ENCODE measurements around the gene PRDM11. TPM values are rescaled to one million over a fixed set of nuclear protein-coding genes. Genes with fewer than 3 reads are reported as not detected.
"Not testable (repeated sequence)": the region's sequence is repeated elsewhere in the genome, so short reads cannot be mapped to it uniquely, and the experiment has no call there.

PRDM11 gene
- total RNA-seq, 1 donor from 2014 or later: 24.0 TPM

DNA sequence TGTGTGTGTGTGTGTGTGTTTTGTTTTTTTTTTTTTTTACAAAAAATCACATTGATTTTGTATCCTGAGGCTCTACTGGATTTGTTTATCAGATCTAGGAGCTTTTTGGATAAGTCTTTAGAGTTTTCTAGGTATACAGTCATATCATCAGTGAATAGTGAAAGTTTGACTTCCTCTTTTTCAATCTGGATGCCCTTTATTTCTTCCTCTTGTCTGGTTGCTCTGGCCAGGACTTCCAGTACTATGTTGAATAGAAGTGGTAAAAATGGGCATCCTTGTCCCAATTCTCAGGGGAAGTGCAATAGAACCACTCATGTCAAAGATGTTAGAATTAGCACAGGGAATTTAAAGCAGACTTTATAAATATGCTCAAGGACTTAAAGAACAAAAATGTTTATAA is 32.6 kb upstream of the PRDM11 start:
- no peak overlapping the region for H3K4me3 Mint-ChIP-seq
- TF ChIP-seq CTCF (conservative IDR thresholded peaks at IDR 0.05): no peak
- no peaks in the 10 kb centered on the region for H3K4me1 Mint-ChIP-seq (ENCODE audit: unreplicated experiment)
- no peaks in the 10 kb centered on the region for H3K9me3 Mint-ChIP-seq
- H3K27me3 Mint-ChIP-seq: peaks cover 45% of the 10 kb centered on the region
- no peak for DNase-seq (ENCODE audit: extremely low spot score, unreplicated experiment)
- no peaks in the 10 kb centered on the region for H3K36me3 Mint-ChIP-seq
- no peak overlapping the region for H3K27ac Mint-ChIP-seq

DNA sequence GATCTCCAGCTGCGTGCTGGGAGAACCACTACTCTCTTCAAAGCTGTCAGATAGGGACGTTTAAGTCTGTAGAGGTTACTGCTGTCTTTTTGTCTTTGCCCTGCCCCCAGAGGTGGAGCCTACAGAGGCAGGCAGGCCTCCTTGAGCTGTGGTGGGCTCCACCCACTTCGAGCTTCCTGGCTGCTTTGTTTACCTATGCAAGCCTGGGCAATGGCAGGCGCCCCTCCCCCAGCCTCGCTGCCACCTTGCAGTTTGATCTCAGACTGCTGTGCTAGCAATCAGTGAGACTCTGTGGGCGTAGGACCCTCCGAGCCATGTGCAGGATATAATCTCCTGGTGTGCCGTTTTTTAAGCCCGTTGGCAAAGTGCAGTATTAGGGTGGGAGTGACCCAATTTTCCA is 18.6 kb upstream of the PRDM11 start:
- H3K9me3 Mint-ChIP-seq; H3K4me3 Mint-ChIP-seq; H3K27ac Mint-ChIP-seq; DNase-seq (ENCODE audit: extremely low spot score, unreplicated experiment); H3K36me3 Mint-ChIP-seq; H3K4me1 Mint-ChIP-seq (ENCODE audit: unreplicated experiment): not testable (repeated sequence)
- H3K27me3 Mint-ChIP-seq: peaks cover 30% of the 10 kb centered on the region

DNA sequence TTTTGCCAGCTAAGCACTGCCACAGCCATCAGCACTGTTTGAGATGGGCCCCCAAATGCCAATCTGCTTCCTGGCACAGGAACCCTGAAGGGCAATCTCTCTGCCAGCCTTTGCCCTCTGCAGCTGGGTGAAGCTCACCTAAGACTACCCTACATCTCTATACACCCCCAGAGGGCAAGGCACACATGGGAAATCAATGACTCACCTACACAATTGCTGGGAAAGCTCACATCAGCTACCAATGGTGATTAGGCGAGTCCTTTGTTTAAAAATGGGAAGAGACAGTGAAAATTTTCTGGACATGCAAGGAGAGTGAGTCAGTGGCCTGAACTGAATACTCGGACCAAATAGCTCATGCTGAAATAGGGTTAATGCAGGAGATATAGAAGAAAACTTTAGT is 12.6 kb upstream of the PRDM11 start:
- H3K27me3 Mint-ChIP-seq: peaks cover 48% of the 10 kb centered on the region

DNA sequence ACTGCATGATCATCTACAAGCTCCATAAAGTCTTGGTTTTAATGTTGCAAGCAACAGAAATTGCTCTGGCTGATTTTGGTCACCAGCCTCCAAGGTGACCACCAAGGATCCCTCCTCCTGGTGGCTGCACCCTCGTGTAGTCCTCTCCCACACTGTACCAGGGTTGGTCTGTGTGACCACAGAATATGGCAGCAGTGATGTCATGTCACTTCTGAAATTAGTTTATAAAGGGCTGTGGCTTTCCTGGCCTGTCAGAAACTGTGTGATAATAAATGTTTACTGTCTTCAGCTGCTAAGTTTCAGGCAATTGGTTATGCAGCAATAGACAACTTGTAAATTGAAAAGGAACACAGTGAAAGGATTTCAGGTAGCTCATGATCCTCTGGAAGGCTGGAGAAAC is 5.3 kb upstream of the PRDM11 start:
- H3K4me1 Mint-ChIP-seq (ENCODE audit: unreplicated experiment): peaks cover 7% of the 10 kb centered on the region
- no peak for TF ChIP-seq CTCF (conservative IDR thresholded peaks at IDR 0.05)
- H3K27ac Mint-ChIP-seq: no peak overlapping the region
- no peak overlapping the region for H3K4me3 Mint-ChIP-seq
- peaks cover 69% of the 10 kb centered on the region for H3K27me3 Mint-ChIP-seq
- no peaks in the 10 kb centered on the region for H3K9me3 Mint-ChIP-seq
- H3K36me3 Mint-ChIP-seq: no peaks in the 10 kb centered on the region
- no peak for DNase-seq (ENCODE audit: extremely low spot score, unreplicated experiment)

More for the DNA sequence above, 12.6 kb upstream of the PRDM11 start:
- Mint-ChIP-seq H3K9me3 (no peaks in the 10 kb centered on the region), H3K4me3 (no peak overlapping the region), H3K36me3 (no peaks in the 10 kb centered on the region), H3K27ac (no peak overlapping the region), H3K4me1 (ENCODE audit: unreplicated experiment) (no peaks in the 10 kb centered on the region)
- DNase-seq (ENCODE audit: extremely low spot score, unreplicated experiment): no peak
- TF ChIP-seq CTCF (conservative IDR thresholded peaks at IDR 0.05): no peak

DNA sequence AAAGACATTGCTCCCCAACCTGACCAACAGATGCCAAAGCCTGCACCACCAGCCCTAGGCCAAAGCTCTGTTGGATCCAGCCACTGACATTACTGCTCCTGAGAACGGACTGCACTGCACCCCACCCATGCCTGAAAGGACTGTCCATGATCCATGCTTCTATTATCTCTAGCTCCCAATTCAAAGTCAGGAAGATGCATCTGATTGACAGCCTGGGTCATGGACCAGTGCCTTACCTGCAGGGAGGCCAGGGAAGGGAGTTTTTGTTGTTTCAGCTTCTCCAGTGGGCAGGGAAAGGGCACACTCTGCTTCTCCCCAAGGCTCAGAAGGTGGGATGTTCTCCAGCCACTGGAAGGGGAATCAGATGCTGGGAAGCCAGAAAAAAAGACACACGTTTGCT is 4.8 kb upstream of the PRDM11 start:
- Mint-ChIP-seq H3K27me3 (peaks cover 71% of the 10 kb centered on the region), H3K36me3 (no peaks in the 10 kb centered on the region), H3K9me3 (no peaks in the 10 kb centered on the region), H3K27ac (no peak overlapping the region), H3K4me3 (no peak overlapping the region), H3K4me1 (ENCODE audit: unreplicated experiment) (peaks cover 7% of the 10 kb centered on the region)
- TF ChIP-seq CTCF (conservative IDR thresholded peaks at IDR 0.05): no peak
- DNase-seq (ENCODE audit: extremely low spot score, unreplicated experiment): no peak

- Mint-ChIP-seq H3K27ac (no peak overlapping the region), H3K4me3 (no peak overlapping the region), H3K4me1 (ENCODE audit: unreplicated experiment) (peaks cover 7% of the 10 kb centered on the region), H3K9me3 (no peaks in the 10 kb centered on the region), H3K36me3 (no peaks in the 10 kb centered on the region), H3K27me3 (peaks cover 71% of the 10 kb centered on the region)
- TF ChIP-seq CTCF (conservative IDR thresholded peaks at IDR 0.05): no peak
- DNase-seq (ENCODE audit: extremely low spot score, unreplicated experiment): peak; percentile 40
These were observed 4.0 kb upstream of the PRDM11 start for GRCh38 chr11:45142241-45143055.

Data from type B pancreatic cell (in vitro differentiated cells).